ENCODE measurements around the gene CCDC89. TPM values are rescaled to one million over a fixed set of nuclear protein-coding genes. Genes with fewer than 3 reads are reported as not detected.

CCDC89 gene
- not detected in 2 replicates for total RNA-seq (2014; rRNA removed; shearing (Covaris generic))

DNA sequence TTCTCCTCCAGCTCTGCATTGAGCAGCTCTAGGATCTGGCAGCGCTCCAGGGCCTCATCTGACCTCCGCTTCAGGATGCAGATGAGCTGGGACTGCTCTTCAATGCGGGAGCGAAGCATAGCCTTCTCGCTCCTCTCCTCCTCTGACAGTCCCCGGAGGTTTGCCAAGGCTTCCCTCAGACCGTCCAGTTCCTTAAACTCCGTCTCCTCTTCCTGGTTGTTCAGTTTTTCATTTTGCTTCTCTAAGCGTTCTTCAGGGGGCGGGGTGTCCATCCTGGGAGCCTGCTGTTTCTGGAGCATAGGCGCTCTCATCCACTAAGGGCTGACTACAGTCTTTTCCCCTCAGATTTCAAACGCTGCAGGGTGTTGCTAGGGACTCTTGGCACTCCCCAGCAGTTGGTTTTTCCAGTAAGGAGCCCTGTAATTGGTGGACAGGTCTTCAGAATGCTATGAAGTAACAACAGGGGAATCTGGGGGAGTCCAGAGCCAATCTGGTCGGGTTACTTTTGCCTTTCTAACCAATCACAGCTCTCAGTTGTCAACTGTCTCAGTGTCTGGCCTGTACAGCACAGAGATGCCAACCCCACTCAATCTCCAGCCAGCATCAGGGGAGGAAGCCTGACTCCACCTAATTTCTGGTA lies at the start of gene CCDC89:
Gene CCDC89, minus strand, starts transcription at position 376 of the 640 bp plus-strand sequence. Its CDS starts 65 bp downstream, at position 311.
- DNase-seq (ENCODE audit: low spot score) = no peak

DNA sequence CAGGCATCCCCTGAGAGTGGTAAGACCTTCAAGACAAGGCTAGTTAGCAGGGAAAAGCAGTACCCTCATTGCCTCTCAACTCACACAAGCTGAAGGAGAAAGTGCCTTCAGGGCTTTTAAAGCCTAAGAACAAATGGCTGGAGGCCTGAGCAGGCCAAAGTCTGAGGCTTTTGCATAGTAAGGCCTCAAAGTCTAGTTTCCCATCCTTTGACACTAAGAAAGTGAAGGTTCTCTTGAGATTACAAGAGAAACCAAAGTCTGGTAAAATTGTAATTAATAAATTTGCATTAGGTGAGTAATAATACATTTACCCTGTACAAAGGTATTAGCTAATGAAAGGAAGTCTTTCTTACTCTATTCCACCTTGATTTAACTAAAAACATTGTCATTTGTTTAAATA lies 47.0 kb upstream of the CCDC89 start:
- no peak for DNase-seq (ENCODE audit: low spot score)

DNA sequence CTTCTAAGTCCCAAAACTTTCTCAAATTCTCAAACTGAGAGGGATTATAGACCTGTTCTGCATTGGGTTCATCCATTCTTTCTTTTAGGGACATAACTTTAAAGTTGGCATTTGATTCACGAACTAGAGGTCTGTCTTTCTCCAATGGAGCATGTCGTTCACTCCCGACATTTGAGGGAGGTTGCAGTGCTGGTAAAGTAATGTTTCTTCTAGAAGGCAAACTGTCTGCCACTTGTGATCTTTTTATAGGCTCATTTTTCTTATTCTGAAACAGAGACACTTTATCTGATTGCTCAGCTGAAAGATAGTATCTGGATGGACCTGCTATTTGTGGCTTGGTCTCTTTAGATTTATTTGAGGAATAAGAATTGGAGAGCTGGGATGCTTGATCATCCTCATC lies 40.4 kb upstream of the CCDC89 start:
- no peak for DNase-seq (ENCODE audit: low spot score)

GRCh38 chr11:85725510-85726258 lies 39.7 kb upstream of the CCDC89 start:
- DNase-seq (ENCODE audit: low spot score) = peak; percentile 87

GRCh38 chr11:85724748-85725465 lies 38.9 kb upstream of the CCDC89 start:
- DNase-seq (ENCODE audit: low spot score) = no peak

DNA sequence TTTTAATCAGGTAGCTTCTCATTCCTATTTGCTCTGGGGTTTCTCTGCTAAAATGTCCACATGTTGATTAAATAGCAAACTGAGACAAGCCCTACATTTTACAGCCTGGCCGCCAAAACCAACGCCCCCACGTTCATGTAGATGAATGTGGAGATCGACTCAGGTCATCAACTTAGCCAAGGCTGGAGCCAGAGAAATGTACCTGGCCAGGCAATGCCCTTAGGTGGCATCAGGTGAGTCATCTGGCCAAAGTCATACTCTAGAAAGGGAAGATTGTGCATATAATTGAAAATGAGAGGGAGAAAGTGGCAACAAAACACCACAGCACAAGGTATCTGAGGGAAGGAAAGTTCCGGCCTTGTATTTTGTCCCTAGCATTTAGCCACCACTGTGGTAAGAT lies 37.1 kb upstream of the CCDC89 start:
- no peak for DNase-seq (ENCODE audit: low spot score)

- no peak for DNase-seq (ENCODE audit: low spot score)
Measured at GRCh38 chr11:85721191-85721590, 35.2 kb upstream of the CCDC89 start.

- DNase-seq (ENCODE audit: low spot score) = peak; percentile 95
Measured at GRCh38 chr11:85718991-85719807, 33.2 kb upstream of the CCDC89 start.

- DNase-seq (ENCODE audit: low spot score) = no peak
Measured at GRCh38 chr11:85718126-85718943, 32.3 kb upstream of the CCDC89 start.

DNA sequence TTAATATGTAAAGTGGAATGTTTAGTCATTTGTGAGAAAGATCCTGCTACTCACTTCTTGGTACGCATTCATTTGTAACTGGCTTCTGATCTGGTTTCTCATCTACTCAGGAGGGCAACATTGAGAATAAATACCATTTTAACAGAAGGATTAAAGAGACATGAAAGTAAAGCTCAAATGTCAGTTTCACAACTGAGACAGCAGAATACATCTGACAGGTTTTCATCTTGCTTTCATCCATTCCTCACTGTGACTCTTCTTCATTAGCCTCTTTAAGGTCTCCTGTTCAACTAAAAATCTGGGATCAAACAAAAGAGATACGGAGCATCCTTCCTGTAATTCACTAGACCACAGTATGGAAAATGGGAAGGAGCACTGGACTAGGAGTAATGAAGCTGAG lies 31.4 kb upstream of the CCDC89 start:
- no peak for DNase-seq (ENCODE audit: low spot score)

- DNase-seq (ENCODE audit: low spot score) = no peak
Measured at GRCh38 chr11:85712953-85713352, 27.0 kb upstream of the CCDC89 start.

GRCh38 chr11:85710917-85711316 lies 24.9 kb upstream of the CCDC89 start:
- no peak for DNase-seq (ENCODE audit: low spot score)

DNA sequence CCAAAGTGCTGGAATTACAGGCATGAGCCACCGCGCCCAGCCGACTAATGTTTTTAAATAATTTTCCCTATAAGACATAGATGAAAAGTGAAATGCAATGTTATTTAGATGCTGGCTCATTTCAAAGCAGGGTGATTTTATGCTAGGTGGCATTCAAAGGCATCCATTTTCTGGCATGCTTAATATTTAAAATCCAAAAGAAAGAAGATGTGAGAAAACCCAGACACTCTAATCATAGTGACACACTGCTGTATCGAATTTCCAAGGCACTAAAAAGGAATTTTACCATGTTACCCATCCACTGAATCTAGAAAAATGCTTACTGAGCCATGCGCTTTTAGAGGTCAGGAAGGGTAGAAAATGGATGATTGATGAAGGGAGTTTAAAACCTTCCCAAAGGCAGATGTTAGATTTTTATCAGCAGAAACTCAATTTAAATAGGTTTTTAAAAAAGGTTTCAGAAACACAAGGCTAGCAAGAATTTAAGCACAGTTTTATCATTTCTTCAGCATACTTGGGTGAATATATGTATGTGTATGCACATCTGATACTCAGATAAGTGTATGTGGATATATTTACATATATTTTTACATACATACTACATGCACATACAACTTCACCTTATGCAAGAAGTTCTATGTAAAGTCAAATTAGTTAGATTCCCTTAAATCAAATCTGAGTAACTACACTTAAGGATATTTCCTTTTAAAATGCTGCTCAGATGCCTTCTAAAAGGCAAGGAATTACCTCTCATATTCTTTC lies 24.1 kb upstream of the CCDC89 start:
- DNase-seq (ENCODE audit: low spot score) = no peak

DNA sequence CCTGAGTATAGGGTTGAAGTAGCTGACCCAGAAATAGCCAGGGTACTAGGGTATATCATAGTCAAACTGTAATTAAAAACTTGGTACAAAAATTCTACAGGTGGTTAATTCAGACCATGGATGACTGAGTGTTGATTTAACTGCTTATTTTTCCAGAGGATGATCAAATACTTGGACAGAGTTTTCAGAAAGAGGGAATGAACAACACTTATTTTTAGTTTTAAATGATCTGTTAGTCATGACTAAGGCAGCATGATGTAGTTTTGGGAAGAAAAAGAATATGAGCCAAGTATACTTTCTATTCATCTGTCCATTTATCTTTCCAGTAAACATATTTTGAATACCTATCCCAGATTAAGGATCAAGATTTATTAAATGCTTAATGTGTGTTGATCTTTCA lies 19.8 kb upstream of the CCDC89 start:
- DNase-seq (ENCODE audit: low spot score) = no peak

- no peak for DNase-seq (ENCODE audit: low spot score)
Measured at GRCh38 chr11:85704967-85705366, 19.0 kb upstream of the CCDC89 start.

DNA sequence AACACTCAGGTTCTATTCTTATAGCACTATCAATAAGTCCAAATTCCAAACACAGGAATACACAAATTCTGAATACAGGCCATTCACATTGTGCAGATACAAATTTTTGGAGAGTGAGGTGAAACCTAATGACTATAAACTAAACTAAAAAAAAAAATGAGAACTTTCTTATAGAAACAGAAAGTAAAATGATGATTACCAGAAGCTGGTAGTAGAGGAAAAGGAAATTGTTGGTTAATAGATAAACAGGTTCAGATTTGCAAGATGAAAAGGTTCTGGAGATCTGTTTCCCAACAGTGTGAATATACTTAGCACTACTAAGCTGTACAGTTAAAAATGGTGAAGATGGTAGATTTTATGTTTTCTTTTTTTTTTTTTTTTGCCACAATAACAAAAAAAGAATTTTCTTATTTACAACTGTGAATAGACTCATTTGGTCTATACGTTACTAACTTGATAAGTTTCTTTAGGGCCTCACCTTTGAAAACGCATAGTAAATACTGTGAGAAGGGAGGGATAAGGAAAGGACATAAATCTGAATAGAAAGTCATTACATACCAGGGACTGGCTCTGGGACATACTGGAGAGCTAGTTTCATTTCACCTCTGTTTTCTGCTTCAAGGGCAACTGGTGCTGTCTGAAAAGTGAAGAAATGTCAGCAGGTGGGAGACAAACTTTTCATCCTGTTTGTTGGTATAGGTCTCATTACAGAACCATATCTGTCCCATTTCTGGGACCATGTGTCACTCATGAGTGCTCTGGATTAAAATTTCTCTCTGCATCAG lies 14.2 kb upstream of the CCDC89 start:
- DNase-seq (ENCODE audit: low spot score) = no peak

- no peak for DNase-seq (ENCODE audit: low spot score)
Measured at GRCh38 chr11:85698195-85698594, 12.2 kb upstream of the CCDC89 start.

DNA sequence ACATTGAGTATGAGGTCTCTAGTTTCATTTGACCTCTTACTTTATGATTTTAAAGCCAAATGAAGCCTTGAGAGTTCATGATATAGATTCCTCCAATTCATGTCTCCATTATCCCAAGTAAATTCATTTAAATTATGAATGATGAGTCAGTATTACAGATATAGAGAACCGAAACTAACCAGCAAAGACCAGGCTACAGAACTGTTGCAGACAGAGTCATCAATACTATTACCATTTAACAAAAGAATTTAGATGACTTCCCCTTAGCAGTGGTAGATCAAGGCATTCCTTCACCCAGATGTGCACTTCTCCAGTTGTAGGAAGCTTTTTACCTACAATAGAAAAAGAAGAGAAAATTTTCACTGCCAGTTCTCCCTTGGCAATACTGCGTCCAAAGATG lies 11.8 kb upstream of the CCDC89 start:
- DNase-seq (ENCODE audit: low spot score) = no peak

DNA sequence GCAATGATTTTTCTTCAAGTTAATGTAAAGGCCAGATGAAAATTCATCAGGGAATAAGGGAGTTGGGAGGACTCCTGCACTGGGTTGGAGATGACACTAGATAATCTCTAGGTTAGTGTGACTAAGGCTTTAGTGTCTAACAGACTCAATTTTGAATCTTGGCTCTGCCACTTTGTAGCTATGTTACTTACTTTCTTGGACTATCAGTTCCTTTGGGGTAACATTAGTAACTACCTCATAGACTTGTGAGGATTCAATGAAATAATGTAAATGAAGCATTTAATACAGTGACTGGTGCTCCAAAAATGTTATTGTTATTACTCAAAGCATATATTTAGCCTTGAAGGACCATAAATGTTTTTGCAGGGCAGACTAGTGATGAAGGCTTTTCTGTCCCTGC lies 9.6 kb upstream of the CCDC89 start:
- DNase-seq (ENCODE audit: low spot score) = no peak

Data from H4 (cell line).